Measurements from ENCODE around the gene CHST14. TPM values are rescaled to one million over a fixed set of nuclear protein-coding genes. Genes with fewer than 3 reads are reported as not detected.

Gene CHST14
- total and polyA plus RNA-seq, 4 donors, result 9.8 to 20.0 (median 12.0) TPM

DNA sequence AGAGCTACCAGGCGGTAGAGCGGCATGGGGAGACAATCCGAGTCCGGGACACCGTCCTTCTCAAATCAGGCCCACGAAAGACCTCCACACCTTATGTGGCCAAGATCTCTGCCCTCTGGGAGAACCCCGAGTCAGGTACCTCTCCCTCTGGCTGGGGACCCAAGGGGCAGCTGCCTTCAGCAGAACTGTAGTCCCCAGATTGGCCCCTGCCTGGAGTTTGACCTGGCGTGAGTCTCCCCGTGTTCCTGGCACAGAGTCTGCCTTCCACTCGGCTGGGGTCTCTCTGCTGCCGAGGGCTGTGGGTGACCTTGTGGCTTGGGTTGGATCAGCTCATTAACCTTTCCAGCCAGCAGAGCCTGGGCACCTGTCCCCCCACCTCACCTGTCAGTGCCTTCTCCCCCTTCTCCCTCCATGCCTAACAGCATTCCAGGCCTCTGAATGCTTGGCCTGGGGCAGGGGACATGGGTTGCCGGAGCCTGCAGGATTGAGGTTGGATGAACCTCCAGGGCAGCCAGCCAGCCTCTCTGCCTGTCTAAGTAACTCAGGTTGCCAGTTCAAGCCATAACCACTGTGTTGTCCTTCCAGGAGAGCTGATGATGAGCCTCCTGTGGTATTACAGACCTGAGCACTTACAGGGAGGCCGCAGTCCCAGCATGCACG lies 6.8 kb upstream of the CHST14 start:
- DNase-seq (no peak), ATAC-seq (ENCODE audit: insufficient read depth, low FRiP score) (no peak)
- 93 to 95% methylated on average over 14 of the region's 14 CpGs for WGBS, 2 donors
- Histone ChIP-seq H3K27ac (ENCODE audit: low read depth in 1 of 2, low read length in 1 of 2) (no peak overlapping the region), H3K9me3 (ENCODE audit: control insufficient read depth in 4 of 4, insufficient read depth in 3 of 4, low read length in 3 of 4) (no peaks in the 10 kb centered on the region), H3K4me3 (no peak overlapping the region), H3K4me1 (ENCODE audit: control insufficient read depth in 5 of 5, insufficient read depth in 5 of 5, low read length in 5 of 5) (peaks cover 0 to 3% (median 0%) of the 10 kb centered on the region in 5 donors), H3K27me3 (ENCODE audit: control insufficient read depth in 3 of 3, insufficient read depth in 3 of 3, low read length in 2 of 3) (no peaks in the 10 kb centered on the region), H3K36me3 (ENCODE audit: control insufficient read depth in 4 of 4, insufficient read depth in 4 of 4, low read length in 4 of 4) (peaks cover 0 to 49% (median 13%) of the 10 kb centered on the region in 4 donors), H3K9ac (ENCODE audit: insufficient read depth in 1 of 2, low read length in 2 of 2) (no peak overlapping the region)
- TF ChIP-seq, protein P1, sequence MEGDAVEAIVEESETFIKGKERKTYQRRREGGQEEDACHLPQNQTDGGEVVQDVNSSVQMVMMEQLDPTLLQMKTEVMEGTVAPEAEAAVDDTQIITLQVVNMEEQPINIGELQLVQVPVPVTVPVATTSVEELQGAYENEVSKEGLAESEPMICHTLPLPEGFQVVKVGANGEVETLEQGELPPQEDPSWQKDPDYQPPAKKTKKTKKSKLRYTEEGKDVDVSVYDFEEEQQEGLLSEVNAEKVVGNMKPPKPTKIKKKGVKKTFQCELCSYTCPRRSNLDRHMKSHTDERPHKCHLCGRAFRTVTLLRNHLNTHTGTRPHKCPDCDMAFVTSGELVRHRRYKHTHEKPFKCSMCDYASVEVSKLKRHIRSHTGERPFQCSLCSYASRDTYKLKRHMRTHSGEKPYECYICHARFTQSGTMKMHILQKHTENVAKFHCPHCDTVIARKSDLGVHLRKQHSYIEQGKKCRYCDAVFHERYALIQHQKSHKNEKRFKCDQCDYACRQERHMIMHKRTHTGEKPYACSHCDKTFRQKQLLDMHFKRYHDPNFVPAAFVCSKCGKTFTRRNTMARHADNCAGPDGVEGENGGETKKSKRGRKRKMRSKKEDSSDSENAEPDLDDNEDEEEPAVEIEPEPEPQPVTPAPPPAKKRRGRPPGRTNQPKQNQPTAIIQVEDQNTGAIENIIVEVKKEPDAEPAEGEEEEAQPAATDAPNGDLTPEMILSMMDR (IDR thresholded peaks at IDR 0.05; ENCODE audit: control extremely low read depth, extremely low read depth), result no peak

DNA sequence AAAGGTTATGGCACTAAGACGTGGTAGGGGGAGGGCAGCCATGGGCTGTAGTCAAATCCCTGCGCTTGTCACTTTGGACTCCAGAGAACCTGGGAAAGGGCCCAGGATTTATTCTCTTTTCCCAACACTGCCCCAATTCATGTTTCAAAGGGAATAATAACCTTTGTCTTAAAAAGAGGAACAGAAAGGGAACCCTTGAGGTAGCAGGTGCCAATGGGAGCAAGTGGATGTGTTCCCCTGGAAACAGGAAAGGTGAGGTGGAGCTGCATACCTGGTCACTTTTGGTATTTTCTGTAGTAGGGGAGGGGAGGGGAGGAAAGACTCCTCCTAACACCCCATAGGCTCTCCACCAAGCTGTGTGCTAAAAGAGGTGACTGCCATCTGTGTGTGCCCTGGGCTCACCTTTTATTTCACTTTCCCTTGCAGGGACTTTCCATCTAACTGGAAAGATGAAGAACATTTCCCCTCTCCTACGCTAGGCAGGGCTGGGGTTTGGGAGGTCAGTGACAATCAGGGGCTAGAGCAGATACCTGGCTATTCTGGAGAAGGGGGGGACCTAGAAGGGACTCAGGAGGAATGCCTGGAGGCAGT lies 6.1 kb upstream of the CHST14 start:
- no peak overlapping the region for H3K27ac ChIP-seq (ENCODE audit: low read depth in 1 of 2, low read length in 1 of 2)
- H3K9me3 ChIP-seq (ENCODE audit: control insufficient read depth in 4 of 4, insufficient read depth in 3 of 4, low read length in 3 of 4), result no peaks in the 10 kb centered on the region
- TF ChIP-seq, protein P1 (IDR thresholded peaks at IDR 0.05; ENCODE audit: control extremely low read depth, extremely low read depth), result no peak
- DNase-seq (no peak), ATAC-seq (ENCODE audit: insufficient read depth, low FRiP score) (no peak)
- H3K27me3 ChIP-seq (ENCODE audit: control insufficient read depth in 3 of 3, insufficient read depth in 3 of 3, low read length in 2 of 3), result no peaks in the 10 kb centered on the region
- peaks cover 0 to 3% (median 0%) of the 10 kb centered on the region in 5 donors for H3K4me1 ChIP-seq (ENCODE audit: control insufficient read depth in 5 of 5, insufficient read depth in 5 of 5, low read length in 5 of 5)
- H3K9ac ChIP-seq (ENCODE audit: insufficient read depth in 1 of 2, low read length in 2 of 2), result no peak overlapping the region
- no peak overlapping the region for H3K4me3 ChIP-seq
- H3K36me3 ChIP-seq (ENCODE audit: control insufficient read depth in 4 of 4, insufficient read depth in 4 of 4, low read length in 4 of 4), result peaks cover 0 to 42% (median 11%) of the 10 kb centered on the region in 4 donors
- WGBS, 2 donors, result 91 to 95% methylated on average over 3 of the region's 3 CpGs

DNA sequence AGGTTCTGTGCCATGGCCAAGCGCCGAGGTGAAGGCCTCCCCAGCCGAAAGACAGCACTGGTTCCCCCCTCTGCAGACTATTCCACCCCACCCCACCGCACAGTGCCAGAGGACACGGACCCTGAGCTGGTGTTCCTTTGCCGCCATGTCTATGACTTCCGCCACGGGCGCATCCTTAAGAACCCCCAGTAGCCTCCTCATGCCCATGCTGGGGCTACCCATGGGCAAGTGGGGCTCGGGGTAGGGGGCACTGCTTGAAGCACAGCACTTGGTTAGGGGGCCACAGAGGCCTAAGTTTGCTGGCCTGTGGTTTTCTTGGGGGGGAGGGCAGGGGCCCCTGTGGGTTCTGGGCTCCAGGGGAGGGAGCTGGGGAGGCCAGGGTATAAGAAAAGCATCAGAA lies 4.8 kb upstream of the CHST14 start:
- H3K36me3 ChIP-seq (ENCODE audit: control insufficient read depth in 4 of 4, insufficient read depth in 4 of 4, low read length in 4 of 4), result peaks cover 0 to 35% (median 11%) of the 10 kb centered on the region in 4 donors
- no peak overlapping the region for H3K9ac ChIP-seq (ENCODE audit: insufficient read depth in 1 of 2, low read length in 2 of 2)
- H3K27me3 ChIP-seq (ENCODE audit: control insufficient read depth in 3 of 3, insufficient read depth in 3 of 3, low read length in 2 of 3), result no peaks in the 10 kb centered on the region
- H3K9me3 ChIP-seq (ENCODE audit: control insufficient read depth in 4 of 4, insufficient read depth in 3 of 4, low read length in 3 of 4), result no peaks in the 10 kb centered on the region
- TF ChIP-seq, protein P1 (IDR thresholded peaks at IDR 0.05; ENCODE audit: control extremely low read depth, extremely low read depth), result no peak
- H3K27ac ChIP-seq (ENCODE audit: low read depth in 1 of 2, low read length in 1 of 2), result no peak overlapping the region
- no peak for DNase-seq
- 96 to 97% methylated on average over 10 of the region's 10 CpGs for WGBS, 2 donors
- no peak overlapping the region for H3K4me3 ChIP-seq
- ATAC-seq (ENCODE audit: insufficient read depth, low FRiP score), result no peak
- H3K4me1 ChIP-seq (ENCODE audit: control insufficient read depth in 5 of 5, insufficient read depth in 5 of 5, low read length in 5 of 5), result peaks cover 0 to 7% (median 0%) of the 10 kb centered on the region in 5 donors

Data from lung (tissue), 12 donors.